SK-N-SH (cell line): ENCODE data around the gene PPP1R9B. TPM values are rescaled to one million over a fixed set of nuclear protein-coding genes. Genes with fewer than 3 reads are reported as not detected.

ENCODE experiments used
- CTCF ChIA-PET: fragments of 300-600, 350-600 bp; formaldehyde crosslinking; extraction: SDS; loops from one replicate; lab custom pipeline; 2021; lab: Yijun Ruan, JAX
- POLR2A ChIA-PET: fragments of 350-600 bp; sonication (Branson Sonifier 250); formaldehyde crosslinking; extraction: SDS; loops from one replicate; lab custom pipeline; 2020; ENCODE audit warnings: antibody characterized with exemption, inconsistent platforms; lab: Yijun Ruan, JAX
- DNase-seq: peaks from one replicate; pipeline ENCODE4 v3.0.0; 2012
- H2AFZ ChIP-seq: fragments of 200-600 bp; sonication (generic); 2 replicates; pipeline ENCODE4 v1.8.1; 2016; ENCODE audit warnings: antibody characterized with exemption, mild to moderate bottlenecking, low read depth
- H3F3A ChIP-seq: fragments of 200-600 bp; sonication (generic); replicated peaks from 2 replicates; pipeline ENCODE3; 2016; ENCODE audit warnings: antibody characterized with exemption, mild to moderate bottlenecking; ENCODE audit not compliant: insufficient read depth
- H3K27ac ChIP-seq, 2 experiments: fragments of 200-500 bp in 1 of 2; fragments of 200-600 bp in 1 of 2; sonication (Bioruptor generic) in 1 of 2; sonication (generic), shearing (Covaris generic) in 1 of 2; 2 replicates each; pipeline versions ENCODE4 v1.5.1 to v1.6.1; 2014 to 2016; ENCODE audit warnings: low read depth in 2 of 2, inconsistent platforms in 1 of 2, low read length in 1 of 2, mild to moderate bottlenecking in 1 of 2, mixed read lengths in 1 of 2
- H3K27me3 ChIP-seq: fragments of 200-600 bp; sonication (generic), shearing (Covaris generic); 2 replicates; pipeline ENCODE4 v1.6.1; 2016; ENCODE audit warnings: mixed run types; ENCODE audit not compliant: insufficient read depth
- H3K36me3 ChIP-seq, 2 experiments: fragments of 200-500 bp in 1 of 2; fragments of 200-600 bp in 1 of 2; sonication (Bioruptor generic) in 1 of 2; sonication (generic) in 1 of 2; replicated peaks in 1 of 2; 2 replicates each; pipeline versions ENCODE3 to v1.5.1; 2014 to 2016; ENCODE audit warnings: low read length in 1 of 2, mild to moderate bottlenecking in 1 of 2; ENCODE audit not compliant: insufficient read depth in 2 of 2, control insufficient read depth in 1 of 2
- H3K4me1 ChIP-seq, 2 experiments: fragments of 200-500 bp in 1 of 2; fragments of 200-600 bp in 1 of 2; sonication (Bioruptor generic) in 1 of 2; sonication (generic), shearing (Covaris generic) in 1 of 2; 2 replicates each; pipeline versions ENCODE4 v1.5.1 to v1.6.1; 2014 to 2016; ENCODE audit warnings: low read depth in 1 of 2, low read length in 1 of 2, mixed run types in 1 of 2; ENCODE audit not compliant: insufficient read depth in 2 of 2, control insufficient read depth in 1 of 2
- H3K4me2 ChIP-seq: fragments of 200-600 bp; sonication (generic), shearing (Covaris generic); 2 replicates; pipeline ENCODE4 v1.6.1; 2017; ENCODE audit warnings: mixed run types
- H3K4me3 ChIP-seq, 2 experiments: fragments of 200-500 bp in 1 of 2; fragments of 200-600 bp in 1 of 2; sonication (Bioruptor generic) in 1 of 2; sonication (generic), shearing (Covaris generic) in 1 of 2; 2 replicates each; pipeline versions ENCODE4 v1.5.1 to v1.8.1; 2014 to 2016; ENCODE audit warnings: low read depth in 2 of 2, inconsistent platforms in 1 of 2, low read length in 1 of 2, mild to moderate bottlenecking in 1 of 2, mixed read lengths in 1 of 2, moderate library complexity in 1 of 2
- H3K79me2 ChIP-seq: fragments of 200-600 bp; sonication (generic); 2 replicates; pipeline ENCODE4 v1.8.1; 2017; ENCODE audit warnings: mild to moderate bottlenecking; ENCODE audit not compliant: insufficient read depth
- H3K9ac ChIP-seq: fragments of 200-600 bp; sonication (generic); 2 replicates; pipeline ENCODE4 v1.6.1; 2017; ENCODE audit warnings: mixed run types
- H3K9me2 ChIP-seq: fragments of 200-600 bp; sonication (generic); 2 replicates; pipeline ENCODE4 v1.6.1; 2017; ENCODE audit warnings: mixed run types
- H3K9me3 ChIP-seq: fragments of 200-600 bp; sonication (generic); 2 replicates; pipeline ENCODE4 v1.6.1; 2017; ENCODE audit warnings: mixed run types, mild to moderate bottlenecking, moderate library complexity
- H4K20me1 ChIP-seq: fragments of 200-600 bp; sonication (generic); 2 replicates; pipeline ENCODE4 v1.6.1; 2017; ENCODE audit warnings: mild to moderate bottlenecking, mixed run types; ENCODE audit not compliant: insufficient read depth
- CTCF ChIP-seq: fragments of 200-600 bp; sonication (generic); IDR thresholded peaks from 2 replicates; pipeline ENCODE4 v1.6.1; 2017; ENCODE audit warnings: antibody characterized with exemption, mild to moderate bottlenecking, moderate library complexity
- ELF1 ChIP-seq: IDR thresholded peaks from 2 replicates; pipeline ENCODE4 v1.4.0; 2012
- EZH2phosphoT487 ChIP-seq: fragments of 200-600 bp; sonication (generic); IDR thresholded peaks from 2 replicates; pipeline ENCODE4 v1.6.1; 2017; ENCODE audit warnings: low read depth, mixed run types, mild to moderate bottlenecking, antibody characterized with exemption, moderate library complexity, borderline replicate concordance
- FOSL2 ChIP-seq: IDR thresholded peaks from 2 replicates; pipeline ENCODE4 v1.4.0; 2012; ENCODE audit warnings: low read depth, mild to moderate bottlenecking, moderate library complexity, borderline replicate concordance
- FOXJ3 ChIP-seq: sonication (generic); formaldehyde crosslinking; IDR thresholded peaks from 2 replicates; pipeline ENCODE4 v1.5.1; 2020; ENCODE audit warnings: mild to moderate bottlenecking, missing genetic modification reagents
- GATA2 ChIP-seq: sonication (generic); formaldehyde crosslinking; IDR thresholded peaks from 2 replicates; pipeline ENCODE4 v1.5.0; 2020; ENCODE audit warnings: mild to moderate bottlenecking, missing genetic modification reagents
- JUND ChIP-seq: IDR thresholded peaks from 2 replicates; pipeline ENCODE4 v1.4.0; 2012
- MAX ChIP-seq: IDR thresholded peaks from 2 replicates; pipeline ENCODE4 v1.4.0; 2012; ENCODE audit warnings: low read depth
- MEF2A ChIP-seq: IDR thresholded peaks from 2 replicates; pipeline ENCODE4 v1.4.0; 2012; ENCODE audit warnings: low read depth, borderline replicate concordance
- MXI1 ChIP-seq: IDR thresholded peaks from 2 replicates; pipeline ENCODE4 v1.6.1; 2012; ENCODE audit warnings: mild to moderate bottlenecking, low read depth, low read length, improper control_type of control experiment
- NFIC ChIP-seq: IDR thresholded peaks from 2 replicates; pipeline ENCODE4 v1.4.0; 2012; ENCODE audit warnings: borderline replicate concordance
- NRF1 ChIP-seq: IDR thresholded peaks from 2 replicates; pipeline ENCODE4 v1.6.1; 2012; ENCODE audit warnings: low read depth, mild to moderate bottlenecking, low read length
- RAD21 ChIP-seq: IDR thresholded peaks from 2 replicates; pipeline ENCODE4 v1.6.1; 2012; ENCODE audit warnings: mild to moderate bottlenecking, low read length
- RXRA ChIP-seq: IDR thresholded peaks from 2 replicates; pipeline ENCODE4 v1.4.0; 2012; ENCODE audit warnings: low read depth, mild to moderate bottlenecking, borderline replicate concordance
- SMC3 ChIP-seq: IDR thresholded peaks from 2 replicates; pipeline ENCODE4 v1.6.1; 2012; ENCODE audit warnings: low read depth, low read length, improper control_type of control experiment
- TCF12 ChIP-seq: IDR thresholded peaks from 2 replicates; pipeline ENCODE4 v1.4.0; 2012
- TEAD4 ChIP-seq: IDR thresholded peaks from 2 replicates; pipeline ENCODE4 v1.4.0; 2012; ENCODE audit warnings: mild to moderate bottlenecking, borderline replicate concordance; ENCODE audit not compliant: insufficient read depth
- YY1 ChIP-seq: IDR thresholded peaks from 2 replicates; pipeline ENCODE4 v1.4.0; 2012; ENCODE audit warnings: low read depth, mild to moderate bottlenecking
- ZBTB33 ChIP-seq: IDR thresholded peaks from 2 replicates; pipeline ENCODE4 v1.4.0; 2012; ENCODE audit warnings: low read depth, borderline replicate concordance
- WGBS: methylation state at CpG from one replicate; pipeline ENCODE4 v1.1.6; 2017; ENCODE audit warnings: low lambda C conversion rate; 5-methylcytosine and 5-hydroxymethylcytosine counted together
- polyA plus RNA-seq, 3 experiments: library from polyadenylated mRNA; depleted of rRNA; stranded (reverse); fragments of >200 nt; gene quantifications; 2 replicates each; pipeline ENCODE4 v1.2.3, GENCODE V29; 2012
- TF ChIP-seq, protein P1 (sequence below): IDR thresholded peaks from 2 replicates; pipeline ENCODE4; 2012

The PPP1R9B gene
- polyA plus RNA-seq, 1 of the 3 experiments (the other 2 are of a cell fraction): 35.2 TPM

- Histone ChIP-seq H3F3A (peaks cover 18% of the 10 kb centered on the region), H3K9me2 (no peaks in the 10 kb centered on the region), H2AFZ (no peak overlapping the region), H3K4me3 (no peak overlapping the region), H3K9ac (no peak overlapping the region), H4K20me1 (no peaks in the 10 kb centered on the region), H3K36me3 (no peaks in the 10 kb centered on the region), H3K4me2 (no peak overlapping the region), H3K27ac (no peak overlapping the region), H3K9me3 (no peaks in the 10 kb centered on the region), H3K27me3 (no peaks in the 10 kb centered on the region), H3K4me1 (peaks cover 12 to 22% of the 10 kb centered on the region in 2 experiments), H3K79me2 (no peaks in the 10 kb centered on the region)
- CTCF ChIA-PET: interaction anchor here (0.6 to 17.0 kb wide), 58 partner anchors 8 to 413 kb away, joined by 3 to 517 read pairs (median 5); partner anchors contain the start of genes COL1A1, PDK2, PPP1R9B and RSAD1
- 90% methylated on average over 5 of the region's 9 CpGs for WGBS
- DNase-seq: no peak
- POLR2A ChIA-PET: interaction anchor here (1.1 kb wide), 1 partner anchor 8 kb away, joined by 5 read pairs; no protein-coding TSS in a partner anchor
- no peak for TF ChIP-seq MXI1
- TF ChIP-seq FOXJ3 (CRISPR knock-in tag): no peak
- no peak for TF ChIP-seq JUND
- no peak for TF ChIP-seq ELF1
- no peak for TF ChIP-seq MAX
- TF ChIP-seq TCF12: no peak
- no peak for TF ChIP-seq RAD21
- TF ChIP-seq YY1: no peak
- no peak for TF ChIP-seq CTCF
- no peak for TF ChIP-seq ZBTB33
- no peak for TF ChIP-seq FOSL2
- TF ChIP-seq, protein P1, sequence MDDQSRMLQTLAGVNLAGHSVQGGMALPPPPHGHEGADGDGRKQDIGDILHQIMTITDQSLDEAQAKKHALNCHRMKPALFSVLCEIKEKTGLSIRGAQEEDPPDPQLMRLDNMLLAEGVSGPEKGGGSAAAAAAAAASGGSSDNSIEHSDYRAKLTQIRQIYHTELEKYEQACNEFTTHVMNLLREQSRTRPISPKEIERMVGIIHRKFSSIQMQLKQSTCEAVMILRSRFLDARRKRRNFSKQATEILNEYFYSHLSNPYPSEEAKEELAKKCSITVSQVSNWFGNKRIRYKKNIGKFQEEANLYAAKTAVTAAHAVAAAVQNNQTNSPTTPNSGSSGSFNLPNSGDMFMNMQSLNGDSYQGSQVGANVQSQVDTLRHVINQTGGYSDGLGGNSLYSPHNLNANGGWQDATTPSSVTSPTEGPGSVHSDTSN: no peak
- no peak for TF ChIP-seq MEF2A
- TF ChIP-seq NRF1: no peak
- TF ChIP-seq NFIC: no peak
- no peak for TF ChIP-seq TEAD4
- no peak for TF ChIP-seq GATA2 (CRISPR knock-in tag)
- TF ChIP-seq EZH2phosphoT487: no peak
- no peak for TF ChIP-seq SMC3
- no peak for TF ChIP-seq RXRA
These were observed 19.5 kb upstream of the PPP1R9B start for GRCh38 chr17:50169881-50170459.
